Measurements from ENCODE around the gene KIF4A.

DNA sequence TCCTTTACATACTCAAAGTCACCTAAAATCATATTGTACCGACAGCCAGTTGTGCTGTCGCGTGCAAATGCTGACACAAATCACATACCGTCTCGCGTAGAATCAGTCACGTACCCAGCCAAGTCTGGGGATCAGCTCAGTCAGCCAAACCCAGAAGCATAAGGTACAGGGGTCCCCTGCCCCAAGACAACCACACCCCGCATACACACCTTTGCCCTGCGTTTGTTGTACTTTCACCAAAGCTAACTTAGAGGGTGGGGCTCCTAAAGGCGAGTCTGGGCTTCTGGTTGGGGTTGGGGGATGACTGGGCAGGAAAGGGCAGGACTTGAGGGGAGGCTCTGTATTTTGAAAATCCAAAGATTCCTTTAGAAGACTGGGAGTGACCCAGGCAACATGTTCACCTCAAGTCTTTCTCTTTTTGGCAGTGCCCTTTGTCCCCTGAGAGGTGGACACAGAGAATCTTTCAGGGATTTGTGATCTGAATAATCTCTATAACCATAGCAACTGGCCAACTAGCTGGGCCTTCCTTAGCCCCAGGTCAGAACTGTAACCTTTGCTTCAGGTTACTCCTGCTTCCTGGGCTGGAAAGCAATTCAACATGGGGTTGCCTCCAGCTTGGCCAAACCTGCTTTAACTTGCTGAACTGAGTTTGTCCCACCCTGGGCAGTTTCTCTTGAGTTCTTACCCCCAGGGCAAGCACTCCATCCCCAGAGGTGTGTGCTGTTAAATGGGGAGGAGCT is 134.2 kb downstream of the KIF4A start:
- no peak for TF ChIP-seq RBBP5 (conservative IDR thresholded peaks at IDR 0.05)
- TF ChIP-seq, protein P1, sequence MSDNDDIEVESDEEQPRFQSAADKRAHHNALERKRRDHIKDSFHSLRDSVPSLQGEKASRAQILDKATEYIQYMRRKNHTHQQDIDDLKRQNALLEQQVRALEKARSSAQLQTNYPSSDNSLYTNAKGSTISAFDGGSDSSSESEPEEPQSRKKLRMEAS (IDR thresholded peaks at IDR 0.05; ENCODE audit: low read depth, low read length) = no peak
- TF ChIP-seq BHLHE40 (IDR thresholded peaks at IDR 0.05; ENCODE audit: borderline replicate concordance in 1 of 2, low read depth in 2 of 2, low read length in 1 of 2) = no peak
- TF ChIP-seq, protein P2, sequence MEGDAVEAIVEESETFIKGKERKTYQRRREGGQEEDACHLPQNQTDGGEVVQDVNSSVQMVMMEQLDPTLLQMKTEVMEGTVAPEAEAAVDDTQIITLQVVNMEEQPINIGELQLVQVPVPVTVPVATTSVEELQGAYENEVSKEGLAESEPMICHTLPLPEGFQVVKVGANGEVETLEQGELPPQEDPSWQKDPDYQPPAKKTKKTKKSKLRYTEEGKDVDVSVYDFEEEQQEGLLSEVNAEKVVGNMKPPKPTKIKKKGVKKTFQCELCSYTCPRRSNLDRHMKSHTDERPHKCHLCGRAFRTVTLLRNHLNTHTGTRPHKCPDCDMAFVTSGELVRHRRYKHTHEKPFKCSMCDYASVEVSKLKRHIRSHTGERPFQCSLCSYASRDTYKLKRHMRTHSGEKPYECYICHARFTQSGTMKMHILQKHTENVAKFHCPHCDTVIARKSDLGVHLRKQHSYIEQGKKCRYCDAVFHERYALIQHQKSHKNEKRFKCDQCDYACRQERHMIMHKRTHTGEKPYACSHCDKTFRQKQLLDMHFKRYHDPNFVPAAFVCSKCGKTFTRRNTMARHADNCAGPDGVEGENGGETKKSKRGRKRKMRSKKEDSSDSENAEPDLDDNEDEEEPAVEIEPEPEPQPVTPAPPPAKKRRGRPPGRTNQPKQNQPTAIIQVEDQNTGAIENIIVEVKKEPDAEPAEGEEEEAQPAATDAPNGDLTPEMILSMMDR (IDR thresholded peaks at IDR 0.05 in 2 of 3, conservative IDR thresholded peaks at IDR 0.05 in 1 of 3; ENCODE audit: control insufficient read depth in 2 of 3, extremely low read depth in 1 of 3, insufficient read depth in 1 of 3, low read depth in 3 of 3, low read length in 3 of 3) = no peak
- TF ChIP-seq, protein P3, sequence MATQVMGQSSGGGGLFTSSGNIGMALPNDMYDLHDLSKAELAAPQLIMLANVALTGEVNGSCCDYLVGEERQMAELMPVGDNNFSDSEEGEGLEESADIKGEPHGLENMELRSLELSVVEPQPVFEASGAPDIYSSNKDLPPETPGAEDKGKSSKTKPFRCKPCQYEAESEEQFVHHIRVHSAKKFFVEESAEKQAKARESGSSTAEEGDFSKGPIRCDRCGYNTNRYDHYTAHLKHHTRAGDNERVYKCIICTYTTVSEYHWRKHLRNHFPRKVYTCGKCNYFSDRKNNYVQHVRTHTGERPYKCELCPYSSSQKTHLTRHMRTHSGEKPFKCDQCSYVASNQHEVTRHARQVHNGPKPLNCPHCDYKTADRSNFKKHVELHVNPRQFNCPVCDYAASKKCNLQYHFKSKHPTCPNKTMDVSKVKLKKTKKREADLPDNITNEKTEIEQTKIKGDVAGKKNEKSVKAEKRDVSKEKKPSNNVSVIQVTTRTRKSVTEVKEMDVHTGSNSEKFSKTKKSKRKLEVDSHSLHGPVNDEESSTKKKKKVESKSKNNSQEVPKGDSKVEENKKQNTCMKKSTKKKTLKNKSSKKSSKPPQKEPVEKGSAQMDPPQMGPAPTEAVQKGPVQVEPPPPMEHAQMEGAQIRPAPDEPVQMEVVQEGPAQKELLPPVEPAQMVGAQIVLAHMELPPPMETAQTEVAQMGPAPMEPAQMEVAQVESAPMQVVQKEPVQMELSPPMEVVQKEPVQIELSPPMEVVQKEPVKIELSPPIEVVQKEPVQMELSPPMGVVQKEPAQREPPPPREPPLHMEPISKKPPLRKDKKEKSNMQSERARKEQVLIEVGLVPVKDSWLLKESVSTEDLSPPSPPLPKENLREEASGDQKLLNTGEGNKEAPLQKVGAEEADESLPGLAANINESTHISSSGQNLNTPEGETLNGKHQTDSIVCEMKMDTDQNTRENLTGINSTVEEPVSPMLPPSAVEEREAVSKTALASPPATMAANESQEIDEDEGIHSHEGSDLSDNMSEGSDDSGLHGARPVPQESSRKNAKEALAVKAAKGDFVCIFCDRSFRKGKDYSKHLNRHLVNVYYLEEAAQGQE (IDR thresholded peaks at IDR 0.05; ENCODE audit: low read depth, low read length) = no peak
- TF ChIP-seq SUPT20H (IDR thresholded peaks at IDR 0.05; ENCODE audit: borderline replicate concordance, control insufficient read depth, low read depth, low read length) = no peak
- no peak for TF ChIP-seq RAD21 (IDR thresholded peaks at IDR 0.05; ENCODE audit: insufficient read depth, low read depth, low read length)

All from GM12878 (cell line).